Measurements from ENCODE around the gene MRPL10.
A peak's percentile ranks its signal among the peaks of the same experiment; 100 is the strongest.

The MRPL10 gene

DNA sequence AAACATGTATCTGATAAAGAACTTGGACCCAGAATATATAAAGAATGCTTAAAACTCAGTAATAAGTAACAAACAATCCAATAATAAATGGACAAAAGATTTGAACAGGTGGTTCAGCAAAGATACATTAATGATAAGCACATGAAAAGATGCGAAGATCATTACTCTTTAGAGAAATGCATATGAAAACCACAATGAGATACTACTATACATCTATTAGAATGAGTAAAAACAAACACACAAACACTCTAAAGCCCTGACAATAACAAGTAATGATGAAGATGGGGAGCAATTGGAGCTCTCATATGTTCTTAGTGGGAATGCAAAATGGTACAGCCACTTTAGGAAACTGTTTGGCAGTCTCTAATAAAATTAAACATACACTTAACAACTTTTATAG lies 38.9 kb downstream of the MRPL10 start:
- TF ChIP-seq, protein P1, sequence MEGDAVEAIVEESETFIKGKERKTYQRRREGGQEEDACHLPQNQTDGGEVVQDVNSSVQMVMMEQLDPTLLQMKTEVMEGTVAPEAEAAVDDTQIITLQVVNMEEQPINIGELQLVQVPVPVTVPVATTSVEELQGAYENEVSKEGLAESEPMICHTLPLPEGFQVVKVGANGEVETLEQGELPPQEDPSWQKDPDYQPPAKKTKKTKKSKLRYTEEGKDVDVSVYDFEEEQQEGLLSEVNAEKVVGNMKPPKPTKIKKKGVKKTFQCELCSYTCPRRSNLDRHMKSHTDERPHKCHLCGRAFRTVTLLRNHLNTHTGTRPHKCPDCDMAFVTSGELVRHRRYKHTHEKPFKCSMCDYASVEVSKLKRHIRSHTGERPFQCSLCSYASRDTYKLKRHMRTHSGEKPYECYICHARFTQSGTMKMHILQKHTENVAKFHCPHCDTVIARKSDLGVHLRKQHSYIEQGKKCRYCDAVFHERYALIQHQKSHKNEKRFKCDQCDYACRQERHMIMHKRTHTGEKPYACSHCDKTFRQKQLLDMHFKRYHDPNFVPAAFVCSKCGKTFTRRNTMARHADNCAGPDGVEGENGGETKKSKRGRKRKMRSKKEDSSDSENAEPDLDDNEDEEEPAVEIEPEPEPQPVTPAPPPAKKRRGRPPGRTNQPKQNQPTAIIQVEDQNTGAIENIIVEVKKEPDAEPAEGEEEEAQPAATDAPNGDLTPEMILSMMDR (IDR thresholded peaks at IDR 0.05; ENCODE audit: insufficient read depth, missing control alignments): no peak
- no peak for FAIRE-seq

GRCh38 chr17:47791025-47791424 lies 40.3 kb downstream of the MRPL10 start:
- FAIRE-seq: no peak
- TF ChIP-seq, protein P1 (IDR thresholded peaks at IDR 0.05; ENCODE audit: insufficient read depth, missing control alignments): no peak
- no peak for DNase-seq (ENCODE audit: insufficient read length, low spot score)

More for the DNA sequence above, 38.9 kb downstream of the MRPL10 start:
- DNase-seq (ENCODE audit: insufficient read length, low spot score): no peak

DNA sequence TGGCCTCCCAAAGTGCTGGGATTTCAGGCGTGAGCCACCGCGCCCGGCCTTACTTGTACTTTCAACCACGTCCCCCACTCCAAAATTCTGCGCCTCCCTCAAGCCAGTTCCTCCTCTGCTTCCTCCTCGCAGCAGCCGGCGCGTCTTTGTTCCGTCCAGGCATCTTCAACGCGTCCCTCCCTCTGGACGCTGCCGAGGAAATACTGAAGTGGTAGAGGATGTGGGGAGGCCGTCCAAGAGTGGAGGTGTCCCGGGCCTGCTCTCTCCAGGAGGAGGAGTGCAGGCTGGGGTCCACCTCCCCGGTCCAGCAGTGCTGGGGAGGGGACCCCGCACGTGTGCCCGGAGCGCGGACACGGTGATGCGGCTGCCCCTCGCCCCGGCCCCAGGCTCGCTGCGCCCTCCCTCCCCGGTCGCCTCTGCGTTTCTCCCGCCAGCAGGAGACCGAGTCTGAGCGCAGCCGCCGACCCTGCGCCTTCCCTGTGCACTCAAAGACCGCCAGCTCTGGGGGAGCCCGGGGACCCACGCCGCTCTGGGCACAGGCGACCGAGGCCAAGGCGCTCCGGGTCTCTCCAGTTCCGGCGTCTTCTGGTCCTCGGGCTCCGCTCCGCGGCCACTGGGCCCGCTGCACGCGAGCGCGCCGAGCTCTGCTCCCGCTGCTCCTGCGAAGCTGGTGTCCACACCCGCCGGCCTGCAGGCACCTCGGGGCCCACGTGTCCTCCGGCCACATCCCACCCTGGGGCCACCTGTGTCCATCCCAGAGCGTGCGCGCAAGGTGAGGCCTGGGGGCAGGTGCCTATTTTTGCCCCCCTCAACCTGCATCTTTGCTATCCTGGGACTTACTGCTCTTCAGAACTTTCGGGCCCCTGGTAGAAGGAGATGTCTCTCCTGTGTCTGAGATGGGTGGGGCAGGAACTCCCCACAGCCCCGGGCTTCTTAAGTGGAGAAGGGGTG lies 41.5 kb downstream of the MRPL10 start:
- DNase-seq (ENCODE audit: insufficient read length, low spot score) (peak; percentile 69), FAIRE-seq (no peak)
- TF ChIP-seq, protein P1 (IDR thresholded peaks at IDR 0.05; ENCODE audit: insufficient read depth, missing control alignments): peak; percentile 47

- TF ChIP-seq, protein P1 (IDR thresholded peaks at IDR 0.05; ENCODE audit: insufficient read depth, missing control alignments): no peak
- DNase-seq (ENCODE audit: insufficient read length, low spot score) (no peak), FAIRE-seq (no peak)
Observed at GRCh38 chr17:47785538-47786123, 45.7 kb downstream of the MRPL10 start.

DNA sequence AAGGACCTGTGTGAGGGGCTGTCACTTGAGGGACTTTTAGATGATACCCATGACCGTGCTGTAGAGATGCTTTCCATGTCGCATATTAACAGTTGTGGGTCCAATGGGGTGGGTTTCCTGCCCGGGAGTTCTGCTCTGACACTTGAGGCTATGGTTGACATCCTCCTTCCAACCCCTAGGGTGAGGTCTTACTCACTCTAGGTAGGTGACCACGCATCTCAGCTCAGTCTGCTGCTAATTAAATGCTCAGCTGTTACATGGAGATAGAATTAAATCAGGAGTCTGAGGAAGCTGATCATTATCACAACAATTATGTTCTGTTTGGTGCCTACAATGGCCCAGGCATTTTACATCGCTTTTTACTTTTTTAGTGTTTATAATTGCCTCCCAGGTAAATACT lies 49.9 kb downstream of the MRPL10 start:
- TF ChIP-seq, protein P1 (IDR thresholded peaks at IDR 0.05; ENCODE audit: insufficient read depth, missing control alignments): no peak
- FAIRE-seq: no peak
- no peak for DNase-seq (ENCODE audit: insufficient read length, low spot score)

DNA sequence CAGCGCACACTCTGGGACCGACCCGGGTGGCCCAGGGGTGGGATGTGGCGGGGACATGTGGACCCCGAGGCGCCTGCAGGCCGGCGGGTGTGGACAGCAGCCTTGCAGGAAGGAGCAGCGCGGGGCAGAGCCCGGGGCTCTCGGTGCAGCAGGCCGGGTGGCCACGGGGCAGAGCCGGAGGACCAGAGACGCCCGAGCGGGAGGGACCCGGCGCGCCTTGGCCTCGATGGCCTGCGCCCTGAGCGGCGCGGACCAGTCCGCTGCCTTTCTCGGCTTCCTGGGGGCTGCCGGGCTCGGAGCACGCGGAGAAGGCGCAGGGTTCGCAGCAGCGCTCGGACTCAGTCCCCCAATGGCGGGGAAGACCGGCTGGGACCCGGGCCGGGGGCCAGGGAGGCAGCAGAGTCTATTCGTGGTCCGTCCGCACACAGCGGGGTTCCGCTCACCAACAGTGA lies 53.1 kb downstream of the MRPL10 start:
- no peak for FAIRE-seq
- TF ChIP-seq, protein P1 (IDR thresholded peaks at IDR 0.05; ENCODE audit: insufficient read depth, missing control alignments): no peak
- no peak for DNase-seq (ENCODE audit: insufficient read length, low spot score)

Data from D721Med (cell line).